GM21390 (cell line): ENCODE results near the gene RPL39L.
"Not testable (repeated sequence)": the region's sequence is repeated elsewhere in the genome, so short reads cannot be mapped to it uniquely, and the experiment has no call there.

Experiments
- ATAC-seq: cut with Tn5 transposase; IDR thresholded peaks from one replicate; pipeline ENCODE4 v1.9.1; 2021; ENCODE audit not compliant: unreplicated experiment

RPL39L gene

DNA sequence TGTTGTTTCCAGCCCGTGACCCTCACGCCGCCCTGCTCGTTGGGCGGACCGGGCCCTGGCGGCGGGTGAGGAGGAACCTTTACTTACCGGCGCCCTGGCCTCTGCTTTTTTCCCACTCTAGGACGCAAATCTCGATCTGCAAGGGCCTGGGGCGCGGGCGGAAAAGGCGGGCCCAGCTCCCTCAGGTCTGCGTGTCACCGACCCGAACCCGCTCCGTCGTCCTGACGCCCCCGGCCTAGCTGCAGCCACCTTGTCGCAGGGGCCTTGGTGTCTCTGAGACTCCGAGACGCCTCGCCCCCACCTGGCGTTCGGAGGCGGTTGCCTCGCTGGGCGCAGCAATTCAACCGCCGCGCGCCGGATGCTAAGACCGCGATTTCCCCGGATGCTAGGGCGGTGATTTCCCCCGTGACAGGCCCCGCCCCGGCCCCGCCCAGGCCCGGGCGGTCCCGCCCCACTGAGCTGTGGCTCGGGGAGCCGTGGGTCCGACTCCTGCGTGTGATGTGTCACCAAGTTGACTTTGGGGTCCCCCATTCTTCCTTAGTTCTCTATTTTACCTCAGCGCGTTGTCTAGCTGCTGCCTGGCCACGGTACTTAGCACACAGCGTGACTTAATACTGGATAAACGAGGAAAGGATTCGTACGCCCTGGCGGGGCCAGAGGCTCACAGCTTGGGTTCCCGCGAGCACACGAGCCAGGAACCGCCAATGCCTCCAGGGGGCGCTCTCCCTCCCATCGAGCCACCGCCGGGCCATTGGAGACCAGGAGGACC, at the start of gene RPL39L:
Gene RPL39L (minus strand): TSS at position 371 of the 769 bp plus-strand sequence. CDS start 18,196 bp downstream, outside the sequence.
- ATAC-seq: peak; percentile 97

DNA sequence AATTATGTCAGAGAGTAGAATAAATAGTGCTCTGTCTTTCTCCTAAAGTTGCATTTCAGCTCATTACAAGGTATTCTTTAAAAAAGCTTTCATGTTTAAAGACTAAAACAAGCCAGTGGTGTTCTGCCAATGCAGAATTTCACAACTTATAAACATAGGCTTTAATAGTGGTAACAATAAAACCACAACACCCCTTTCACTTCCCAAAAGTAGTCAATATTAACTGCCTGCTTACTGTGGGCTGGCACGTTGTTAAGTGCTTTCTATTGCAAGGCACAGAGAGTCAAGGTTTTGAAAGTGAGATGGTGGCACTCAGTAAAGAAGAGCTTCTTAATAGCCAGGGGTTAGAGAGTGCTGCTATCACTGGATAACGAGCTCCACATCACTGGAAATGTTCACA, 49.6 kb upstream of the RPL39L start:
- ATAC-seq: no peak

DNA sequence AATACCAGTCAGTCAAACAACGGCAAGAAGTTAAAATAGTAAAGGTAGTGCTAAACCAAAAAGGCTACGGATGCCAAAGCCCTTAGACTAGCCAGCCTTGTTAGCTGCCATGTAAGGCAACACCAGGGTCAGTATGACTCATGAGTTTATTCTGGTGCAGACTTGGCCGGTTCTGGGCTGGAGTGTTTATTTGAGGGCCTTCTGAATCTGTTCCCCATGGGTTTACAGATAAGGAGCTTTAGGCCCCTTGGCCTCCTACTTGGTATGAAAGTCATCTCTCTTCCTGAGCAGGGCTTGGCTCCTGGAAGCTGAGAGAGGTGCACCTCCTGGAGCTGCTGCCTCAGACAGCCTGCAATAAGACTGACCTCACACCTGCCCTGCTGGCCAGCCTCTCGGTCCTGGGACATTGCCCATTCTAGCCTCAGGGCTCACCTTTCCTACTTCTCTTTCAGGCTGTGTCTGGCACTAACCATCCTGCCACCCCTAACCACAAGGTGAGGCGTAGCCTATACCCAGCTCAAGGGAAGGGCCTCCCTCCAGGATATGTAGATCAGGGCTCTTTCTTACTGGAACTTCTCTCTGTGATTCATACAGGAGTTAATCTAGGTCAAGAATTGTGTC, 47.6 kb upstream of the RPL39L start:
- ATAC-seq: no peak

DNA sequence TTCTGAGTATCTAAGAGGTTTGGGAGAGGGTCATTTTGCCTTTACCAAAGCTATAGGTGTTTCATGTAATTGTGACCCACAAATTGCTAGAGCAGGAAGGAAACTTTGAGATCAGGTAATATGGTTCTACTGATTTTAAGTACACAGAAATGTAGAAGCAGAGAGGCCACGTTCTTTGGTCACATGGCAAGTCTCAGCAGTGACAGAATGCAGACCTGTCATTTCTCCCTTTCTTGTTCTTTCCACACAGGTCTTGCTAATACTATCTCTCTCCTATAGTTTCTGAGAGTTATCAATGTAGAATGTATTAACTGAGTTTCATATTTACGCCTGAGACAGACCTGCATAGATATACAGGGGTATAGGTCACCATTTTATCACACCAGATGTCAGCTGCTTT, 47.1 kb upstream of the RPL39L start:
- ATAC-seq: no peak

DNA sequence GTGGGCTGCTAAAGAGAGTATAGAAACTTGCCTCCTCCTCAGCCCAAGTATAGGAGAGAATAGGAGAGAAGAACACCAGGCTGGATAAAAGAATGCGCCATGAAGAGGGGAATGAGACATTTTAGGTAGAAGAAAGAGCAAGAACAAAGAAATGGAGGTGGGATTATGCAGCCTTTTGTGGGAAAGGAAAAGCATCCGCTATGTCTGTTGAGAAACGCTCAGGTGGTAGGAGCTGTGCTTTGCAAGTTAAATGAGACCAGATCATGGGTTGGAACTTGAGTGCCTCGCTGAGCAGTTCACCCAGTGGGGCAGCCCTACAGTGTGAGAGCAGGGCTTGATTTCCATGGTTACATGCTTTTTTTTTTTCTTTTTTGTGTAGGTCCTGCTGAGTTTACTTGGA, 46.5 kb upstream of the RPL39L start:
- no peak for ATAC-seq

DNA sequence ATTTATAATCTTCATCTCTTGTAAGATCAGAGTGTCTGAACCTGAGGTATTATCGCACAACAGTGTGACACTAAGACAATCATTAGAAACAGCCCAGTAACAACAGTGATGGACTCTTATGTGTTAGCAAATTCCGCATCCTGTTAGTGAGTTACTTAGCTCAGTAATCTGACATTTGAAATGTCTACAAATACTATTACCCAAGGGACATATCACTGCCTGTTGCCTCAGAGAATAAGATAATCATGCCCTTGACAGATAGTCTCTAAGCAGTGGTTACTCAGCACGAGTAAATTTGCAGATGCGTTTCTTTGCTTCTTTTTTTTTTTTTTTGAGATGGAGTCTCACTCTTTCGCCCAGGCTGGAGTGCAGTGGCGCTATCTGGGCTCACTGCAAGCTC, 44.6 kb upstream of the RPL39L start:
- ATAC-seq: no peak

DNA sequence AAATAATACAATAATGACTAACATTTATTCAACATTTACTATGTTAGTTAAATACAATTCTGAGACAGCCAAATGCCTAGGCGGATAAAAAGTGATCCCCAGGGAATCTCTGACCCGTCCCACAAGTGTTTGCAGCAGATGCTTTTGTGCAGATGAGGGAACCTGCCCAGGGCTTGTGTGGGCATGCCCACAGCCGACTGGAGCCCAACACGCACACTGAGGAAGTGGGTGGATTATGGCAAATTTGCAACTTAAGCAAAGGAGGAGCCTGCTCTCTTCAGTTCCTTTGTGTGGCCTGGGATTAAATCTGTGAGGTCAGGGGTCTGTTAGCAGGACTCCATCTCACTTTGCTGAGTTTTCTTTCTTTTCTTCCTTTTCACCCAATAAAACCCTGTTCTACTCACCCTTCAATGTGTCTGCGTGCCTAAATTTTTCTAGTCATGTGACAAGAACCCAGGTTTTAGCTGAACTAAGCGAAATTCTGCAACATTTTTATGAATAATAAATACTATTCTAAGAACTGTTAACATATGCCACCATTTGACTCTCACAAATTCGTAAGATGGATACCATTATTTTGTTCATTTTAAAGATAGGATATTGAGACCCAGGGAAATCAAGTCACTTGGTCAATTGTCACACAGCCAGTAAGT, 44.0 kb upstream of the RPL39L start:
- ATAC-seq: peak; percentile 67

DNA sequence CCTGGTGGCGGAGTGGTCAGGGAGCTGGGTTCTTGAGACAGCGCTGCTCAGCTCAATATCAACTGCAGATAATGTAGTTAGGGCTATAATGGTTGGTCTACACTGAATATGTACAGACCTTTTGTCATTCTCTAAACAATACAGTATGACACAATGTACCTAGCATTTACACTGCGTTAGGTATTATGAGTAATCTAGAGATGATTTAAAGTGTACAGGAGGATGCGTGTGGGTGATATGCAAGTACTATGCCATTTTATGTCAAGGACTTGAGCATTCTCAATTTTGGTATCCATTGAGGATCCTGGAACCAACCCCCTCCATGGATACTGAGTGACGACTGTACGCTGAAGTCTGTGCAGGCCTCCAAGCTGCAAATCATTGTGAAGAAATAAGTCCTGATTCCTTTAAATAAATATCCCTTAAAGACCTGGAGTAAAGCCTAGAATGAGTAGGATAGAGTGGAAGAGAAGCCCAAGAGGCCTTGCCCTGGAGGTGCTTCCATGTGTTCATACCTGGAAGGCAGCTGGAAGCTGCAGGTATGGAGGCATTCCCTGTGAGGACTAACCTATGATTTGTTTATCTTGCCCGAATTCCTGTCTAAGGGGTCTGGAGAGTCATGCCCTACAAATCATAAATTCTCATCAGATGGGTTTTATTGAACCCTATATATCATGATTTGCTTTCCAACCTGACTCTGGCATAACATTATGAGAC, 42.3 kb upstream of the RPL39L start:
- no peak for ATAC-seq

DNA sequence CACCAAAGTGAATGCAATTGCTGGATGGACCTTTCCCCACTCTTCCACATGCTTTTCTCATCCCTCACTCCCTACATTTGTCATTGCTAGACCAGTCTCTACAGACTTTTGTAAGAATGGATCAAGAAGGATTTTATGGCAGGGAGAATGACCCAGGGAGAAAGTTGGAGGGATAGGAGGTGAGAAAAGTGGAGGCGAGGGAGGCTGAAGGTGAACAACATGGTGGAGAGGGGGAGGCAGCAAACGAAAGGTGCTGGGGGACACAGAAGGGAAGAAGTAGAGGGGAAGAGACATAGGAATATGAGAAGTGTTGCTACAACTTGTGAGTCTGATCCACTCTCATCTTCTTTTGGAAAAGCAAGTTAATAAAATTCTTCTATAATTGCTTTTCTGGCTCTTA, 33.6 kb upstream of the RPL39L start:
- no peak for ATAC-seq

DNA sequence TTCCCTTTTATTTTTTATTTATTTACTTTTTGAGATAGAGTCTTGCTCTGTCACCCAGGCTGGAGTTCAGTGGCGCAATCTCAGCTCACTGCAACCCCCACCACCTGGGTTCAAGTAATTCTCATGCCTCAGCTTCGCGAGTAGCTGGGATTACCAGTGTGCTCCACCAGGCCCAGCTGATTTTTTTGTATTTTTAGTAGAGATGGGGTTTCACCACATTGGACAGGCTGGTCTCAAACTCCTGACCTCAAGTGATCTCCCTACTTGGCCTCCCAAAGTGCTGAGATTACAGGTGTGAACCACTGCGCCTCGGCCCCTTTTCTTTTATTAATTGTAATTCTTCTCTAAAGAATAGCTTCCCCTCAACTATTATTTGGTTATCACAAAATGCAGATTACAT, 31.6 kb upstream of the RPL39L start:
- not testable (repeated sequence) for ATAC-seq

DNA sequence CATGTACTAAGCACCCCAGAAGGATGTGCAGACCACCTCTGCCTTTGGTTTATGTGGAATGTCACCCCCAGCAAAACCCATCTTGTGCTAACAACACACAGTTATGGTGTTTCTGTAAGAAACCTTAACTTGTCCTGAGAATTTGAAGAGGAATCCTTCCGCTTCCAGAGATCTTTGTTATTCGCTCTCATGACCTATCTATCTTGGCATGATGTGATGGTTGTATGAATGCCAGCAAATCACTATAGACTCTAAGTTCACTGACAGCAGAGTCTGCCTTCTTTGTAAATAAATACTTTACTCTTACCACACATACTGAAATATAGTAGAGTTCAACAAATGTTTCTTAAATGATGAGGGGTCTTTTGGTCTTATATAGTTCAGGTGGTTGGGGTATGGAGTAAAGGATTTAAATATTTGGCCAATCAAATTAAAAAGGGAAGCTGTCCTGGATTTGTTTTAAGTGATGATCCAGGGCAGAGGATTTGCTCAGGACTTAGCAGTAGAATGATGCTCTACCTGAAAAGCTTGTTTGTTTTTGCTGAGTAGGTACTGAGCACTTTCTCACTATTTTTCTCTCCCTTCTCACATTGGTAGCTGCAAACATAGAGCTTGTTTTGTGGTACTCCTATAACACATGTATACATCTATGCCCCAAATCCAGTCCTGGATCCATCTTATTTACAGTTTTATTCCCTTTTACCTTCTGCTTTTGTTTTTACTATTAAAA, 30.1 kb upstream of the RPL39L start:
- no peak for ATAC-seq

DNA sequence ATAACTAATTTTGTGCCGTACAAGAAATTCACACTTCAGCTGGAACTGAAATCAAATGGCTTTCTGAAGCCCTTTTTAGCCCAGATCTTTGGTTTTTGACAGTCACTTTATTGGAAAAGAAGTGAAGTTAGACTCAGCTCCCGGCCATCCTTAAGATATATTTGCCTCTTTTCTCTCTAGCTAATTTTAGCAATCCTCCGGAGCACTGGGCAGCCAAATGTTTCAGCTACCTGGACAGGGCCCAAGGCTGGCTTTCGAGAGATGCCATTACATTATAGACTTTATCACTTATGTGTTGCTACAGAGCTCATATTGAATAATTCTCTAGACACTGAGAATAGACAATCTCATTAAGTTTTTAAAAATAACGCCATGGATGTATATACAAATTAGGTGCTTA, 28.5 kb upstream of the RPL39L start:
- ATAC-seq: no peak

DNA sequence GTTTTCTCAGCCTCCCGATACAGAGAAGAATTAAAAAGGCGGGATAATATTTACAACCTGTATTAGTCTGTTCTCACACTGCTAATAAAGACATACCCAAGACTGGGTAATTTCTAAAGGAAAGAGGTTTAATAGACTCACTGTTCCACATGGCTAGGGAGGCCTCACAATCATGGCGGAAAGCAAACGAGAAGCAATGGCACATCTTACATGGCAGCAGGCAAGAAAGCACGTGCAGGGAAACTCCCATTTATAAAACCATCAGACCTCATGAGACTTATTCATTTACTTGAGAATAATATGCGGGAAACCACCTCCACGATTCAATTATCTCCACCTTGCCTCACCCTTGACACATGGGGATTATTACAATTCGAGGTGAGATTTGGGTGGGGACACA, 27.5 kb upstream of the RPL39L start:
- ATAC-seq: no peak

DNA sequence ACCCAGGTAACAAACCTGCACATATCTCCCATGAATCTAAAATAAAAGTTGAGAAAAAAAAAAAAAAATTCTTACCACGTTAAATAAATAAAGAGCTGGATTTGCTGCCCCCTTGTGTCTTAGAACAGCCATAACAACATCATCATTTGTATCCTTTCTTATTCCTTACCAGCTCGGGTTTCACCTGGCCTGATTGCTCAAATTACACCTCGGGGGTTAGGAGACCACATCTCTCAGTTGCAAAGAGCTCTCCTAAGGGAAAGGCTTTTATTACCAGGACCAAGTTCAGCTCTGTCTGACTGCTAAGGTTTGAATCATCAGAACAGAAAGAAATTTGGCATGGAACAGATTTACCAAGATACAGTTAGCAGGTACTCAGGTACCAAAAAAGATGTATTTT, 25.8 kb upstream of the RPL39L start:
- ATAC-seq: no peak

DNA sequence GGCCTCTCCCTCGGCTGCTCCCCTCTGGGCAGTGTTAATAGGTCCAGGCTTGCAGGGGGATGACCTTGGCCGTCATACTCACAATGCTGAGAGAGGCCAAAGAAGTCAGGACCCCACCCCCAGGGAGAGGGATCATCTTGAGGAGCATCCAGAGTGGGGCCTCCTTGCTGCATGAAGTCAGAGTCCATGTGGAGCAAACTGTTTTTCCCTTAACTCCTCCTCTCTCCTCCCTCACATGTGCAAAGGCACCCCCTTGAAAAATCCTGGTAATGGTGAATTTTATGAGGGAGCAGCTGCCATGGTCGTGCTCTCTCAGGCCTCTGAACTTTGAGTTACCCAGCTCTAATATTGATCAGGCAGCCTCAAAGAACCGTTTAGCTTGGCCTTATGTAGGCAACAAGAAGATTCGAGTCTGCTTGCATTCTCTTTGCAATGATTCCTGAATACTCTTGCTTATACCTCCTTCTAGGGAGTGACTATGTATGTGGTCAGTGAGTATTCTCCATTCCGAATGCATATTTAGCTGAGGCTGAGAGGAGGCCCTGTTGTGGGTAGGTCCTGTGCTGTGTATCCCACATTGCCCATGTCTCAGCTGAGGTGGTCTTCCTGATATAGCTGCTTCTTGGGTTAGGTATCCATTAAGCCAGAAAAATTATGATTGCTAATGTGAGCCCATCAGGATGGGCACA, 23.1 kb upstream of the RPL39L start:
- ATAC-seq: no peak

DNA sequence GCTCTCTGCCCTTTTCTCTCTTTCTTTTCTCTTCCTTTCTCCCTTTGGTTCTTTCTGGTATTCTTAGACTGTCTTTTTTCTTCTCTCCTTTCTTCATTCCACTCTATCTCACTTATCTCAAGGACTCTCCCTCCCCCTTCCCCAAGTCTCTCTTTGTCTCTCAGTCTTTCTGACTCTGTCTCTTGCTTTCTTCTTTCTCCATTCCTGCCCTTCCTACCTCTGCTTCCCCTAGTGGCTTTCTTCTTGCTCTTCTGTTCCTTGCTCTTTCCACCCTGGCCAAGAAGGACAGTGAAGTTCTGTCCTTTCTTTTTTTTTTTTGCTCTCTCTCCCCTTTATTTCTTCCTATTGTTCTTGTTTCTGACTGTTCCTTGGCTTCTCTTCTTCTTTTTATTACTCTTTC, 22.3 kb upstream of the RPL39L start:
- ATAC-seq: no peak

DNA sequence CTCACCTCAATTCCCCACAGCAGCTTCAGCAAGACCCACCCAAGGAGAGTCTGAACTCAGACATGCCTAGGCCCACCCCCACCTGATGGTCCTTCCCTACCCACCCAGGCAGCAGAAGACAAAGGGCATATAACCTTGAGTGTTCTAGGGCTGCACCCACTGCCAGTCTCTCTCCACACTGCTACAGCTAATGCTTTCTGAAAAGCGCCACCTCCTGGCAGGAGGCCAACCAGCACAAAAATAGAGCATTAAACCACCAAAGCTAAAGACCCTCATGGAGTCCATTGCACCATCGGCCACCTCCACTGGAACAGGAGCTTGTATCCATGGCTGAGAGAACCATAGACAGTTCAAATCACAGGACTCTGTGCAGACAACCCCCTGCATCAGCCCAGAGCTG, 11.3 kb upstream of the RPL39L start:
- ATAC-seq: no peak

DNA sequence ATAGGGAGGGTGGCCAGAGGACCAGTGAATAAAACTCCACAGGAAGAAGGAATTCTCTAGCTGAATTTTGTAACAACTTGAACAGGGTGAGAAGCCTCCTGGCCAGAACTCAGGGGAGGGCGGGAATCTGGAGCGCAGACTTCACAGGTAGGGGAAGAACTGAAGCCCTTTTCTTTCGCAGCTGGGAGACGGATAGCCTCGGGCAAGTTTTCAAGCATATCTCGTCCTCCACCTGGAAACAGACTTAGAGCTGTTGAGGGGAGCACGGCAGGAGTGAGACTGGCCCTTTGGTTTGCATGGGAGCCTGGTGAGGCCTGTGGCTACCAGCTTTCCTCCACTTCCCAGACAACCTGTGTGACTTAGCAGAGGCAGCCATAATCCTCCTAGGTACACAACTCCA, 10.9 kb upstream of the RPL39L start:
- ATAC-seq: no peak

DNA sequence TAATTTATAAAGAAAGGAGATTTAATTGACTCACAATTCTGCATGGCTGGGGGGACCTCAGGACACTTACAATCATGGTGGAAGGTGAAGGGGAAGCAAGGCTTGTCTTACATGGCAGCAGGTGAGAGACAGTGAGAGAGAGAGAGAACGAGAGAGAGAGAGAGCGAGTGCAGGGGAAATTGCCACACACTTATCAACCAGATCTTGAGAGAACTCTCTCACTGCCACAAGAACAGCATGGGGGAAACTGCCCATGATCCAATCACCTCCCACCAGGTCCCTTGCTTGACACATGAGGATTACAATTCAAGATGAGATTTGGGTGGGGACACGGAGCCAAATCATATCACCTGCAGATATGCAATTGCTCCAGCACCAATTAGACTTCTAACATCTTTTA, 7.1 kb upstream of the RPL39L start:
- ATAC-seq: no peak

DNA sequence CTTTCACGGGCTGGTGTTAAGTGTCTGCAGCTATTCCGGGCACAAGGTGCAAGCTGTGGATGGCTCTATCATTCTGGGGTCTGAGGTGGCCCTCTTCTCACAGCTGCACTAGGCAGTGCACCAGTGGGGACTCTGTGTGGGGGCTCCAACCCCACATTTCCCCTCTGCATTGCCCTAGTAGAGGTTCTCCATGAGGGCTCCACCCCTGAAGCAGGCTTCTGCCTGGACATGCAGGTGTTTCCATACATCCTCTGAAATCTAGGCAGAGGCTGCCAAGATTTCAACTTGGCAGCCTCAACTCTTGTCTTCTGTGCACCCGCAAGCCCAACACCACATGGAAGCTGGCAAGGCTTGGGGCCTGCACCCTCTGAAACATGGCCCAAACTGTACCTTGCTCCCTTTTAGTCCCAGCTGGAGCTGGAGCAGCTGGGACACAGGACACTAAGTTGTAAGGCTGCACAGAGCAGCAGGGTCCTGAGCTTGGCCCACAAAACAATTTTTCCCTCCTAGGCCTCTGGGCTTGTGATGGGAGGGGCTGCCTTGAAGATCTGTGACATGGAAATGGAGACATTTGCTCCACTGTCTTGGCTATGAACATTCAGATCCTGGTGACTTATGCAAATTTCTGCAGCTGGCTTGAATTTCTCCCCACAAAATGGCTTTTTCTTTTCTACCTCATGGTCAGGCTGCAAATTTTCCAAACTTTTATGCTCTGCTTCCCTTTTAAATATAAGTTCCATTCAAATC, 6.0 kb upstream of the RPL39L start:
- no peak for ATAC-seq
